Keratinocyte (primary cell): Measurements from ENCODE around the gene RHBDF1. TPM values are rescaled to one million over a fixed set of nuclear protein-coding genes. Genes with fewer than 3 reads are reported as not detected.

ENCODE experiments used
- DNase-seq: peaks from one replicate; pipeline ENCODE4 v3.0.0-alpha.2; 2011; ENCODE audit warnings: low read depth, missing footprints, low spot score
- FAIRE-seq: peaks from 2 replicates; lab custom pipeline; 2011; peaks lifted over from hg19 to GRCh38; lab: Jason Lieb, UNC
- H2AFZ ChIP-seq: 2 replicates; pipeline ENCODE4 v1.6.0; 2012; ENCODE audit warnings: low read length, control low read depth, inconsistent platforms; ENCODE audit not compliant: control insufficient read depth
- H3K27ac ChIP-seq: 2 replicates; pipeline ENCODE4 v1.5.1; 2011; ENCODE audit warnings: low read length; ENCODE audit not compliant: control insufficient read depth, insufficient read depth
- H3K27me3 ChIP-seq: 3 replicates; pipeline ENCODE4 v1.6.0; 2011; ENCODE audit warnings: low read length; ENCODE audit not compliant: control insufficient read depth, insufficient read depth; ENCODE audit errors: extremely low read depth
- H3K36me3 ChIP-seq, 2 experiments: 2 replicates in 1 of 2; 3 replicates in 1 of 2; pipeline ENCODE4 v1.5.1; 2011; ENCODE audit warnings: low read length in 2 of 2, mild to moderate bottlenecking in 1 of 2; ENCODE audit not compliant: control insufficient read depth in 2 of 2, insufficient read depth in 2 of 2; ENCODE audit errors: extremely low read depth in 1 of 2
- H3K4me1 ChIP-seq: 3 replicates; pipeline ENCODE4 v1.5.1; 2011; ENCODE audit warnings: low read length; ENCODE audit not compliant: control insufficient read depth, insufficient read depth; ENCODE audit errors: extremely low read depth
- H3K4me2 ChIP-seq: 3 replicates; pipeline ENCODE4 v1.6.0; 2011; ENCODE audit warnings: low read depth, low read length; ENCODE audit not compliant: control insufficient read depth, insufficient read depth; ENCODE audit errors: extremely low read depth
- H3K4me3 ChIP-seq, 3 experiments: fragments of 200-600 bp in 1 of 3; sonication (generic) in 1 of 3; 2 replicates in 2 of 3; 3 replicates in 1 of 3; pipeline ENCODE4 v1.5.1; 2011 to 2016; ENCODE audit warnings: low read length in 3 of 3, mild to moderate bottlenecking in 3 of 3, control low read depth in 2 of 3, inconsistent platforms in 1 of 3, low read depth in 1 of 3, mixed read lengths in 1 of 3, mixed run types in 1 of 3, moderate library complexity in 1 of 3; ENCODE audit not compliant: control insufficient read depth in 2 of 3, insufficient read depth in 2 of 3; ENCODE audit errors: extremely low read depth in 1 of 3
- H3K79me2 ChIP-seq: 2 replicates; pipeline ENCODE4 v1.6.0; 2012; ENCODE audit warnings: low read length; ENCODE audit not compliant: control insufficient read depth, insufficient read depth
- H3K9ac ChIP-seq: 3 replicates; pipeline ENCODE4 v1.6.0; 2011; ENCODE audit warnings: low read length; ENCODE audit not compliant: control insufficient read depth, insufficient read depth; ENCODE audit errors: extremely low read depth
- H3K9me1 ChIP-seq: 3 replicates; pipeline ENCODE4 v1.6.0; 2011; ENCODE audit warnings: low read length; ENCODE audit not compliant: control insufficient read depth, insufficient read depth; ENCODE audit errors: extremely low read depth
- H3K9me3 ChIP-seq: 2 replicates; pipeline ENCODE4 v1.5.1; 2012; ENCODE audit warnings: low read depth, low read length; ENCODE audit not compliant: control insufficient read depth
- H4K20me1 ChIP-seq: 3 replicates; pipeline ENCODE4 v1.6.0; 2011; ENCODE audit warnings: low read length; ENCODE audit not compliant: control insufficient read depth, insufficient read depth; ENCODE audit errors: extremely low read depth
- CTCF ChIP-seq, 3 experiments: IDR thresholded peaks in 1 of 3; conservative IDR thresholded peaks in 1 of 3; optimal IDR thresholded peaks in 1 of 3; 2 replicates in 2 of 3; 3 replicates in 1 of 3; pipeline versions ENCODE3 to v1.5.1; 2011; ENCODE audit warnings: low read length in 3 of 3, mild to moderate bottlenecking in 3 of 3, moderate library complexity in 2 of 3, control low read depth in 1 of 3, inconsistent platforms in 1 of 3; ENCODE audit not compliant: insufficient read depth in 2 of 3; ENCODE audit errors: extremely low read depth in 1 of 3
- EZH2 ChIP-seq: IDR thresholded peaks from one replicate; pipeline ENCODE4 v1.6.1; 2012; ENCODE audit warnings: inconsistent platforms, mild to moderate bottlenecking, low read length, moderate library complexity
- dilution Hi-C: fragments of 300-500 bp; cut with MboI; formaldehyde crosslinking; loops from one replicate; pipeline ENCODE4 v1.7.0; 2020; ENCODE audit warnings: low sequenced_read_pairs; ENCODE audit not compliant: extremely low pct_ligation_motif_present
- polyA plus RNA-seq, 5 experiments: library from polyadenylated mRNA; depleted of rRNA in 3 of 5; stranded (reverse) in 3 of 5; stranded (forward) in 1 of 5; unstranded in 1 of 5; fragments of >200 nt; gene quantifications; 1 replicate in 1 of 5; 2 replicates in 3 of 5; 3 replicates in 1 of 5; pipeline versions ENCODE4 v1.2.1 to v1.2.3, GENCODE V29; 2011 to 2012; ENCODE audit warnings: missing spikeins in 2 of 5, low read depth in 1 of 5, low replicate concordance in 1 of 5

The RHBDF1 gene
- polyA plus RNA-seq, 1 donor (not counting 4 experiments of a cell fraction or from before 2014, with no cell fraction given): 20.4 TPM

- no peak overlapping the region for H3K4me3 ChIP-seq
- no peaks in the 10 kb centered on the region for H3K27me3 ChIP-seq
- no peak overlapping the region for H3K27ac ChIP-seq
- dilution Hi-C loops: no loop called here
- H3K9me3 ChIP-seq: no peaks in the 10 kb centered on the region
- H3K9me1 ChIP-seq: no peaks in the 10 kb centered on the region
- TF ChIP-seq EZH2 (no peak), CTCF (optimal IDR thresholded peaks at IDR 0.05 in 1 of 3, IDR thresholded peaks at IDR 0.05 in 1 of 3, conservative IDR thresholded peaks at IDR 0.05 in 1 of 3; ENCODE audit: extremely low read depth in 1 of 3, insufficient read depth in 2 of 3, low read length in 3 of 3) (no peak)
- no peak overlapping the region for H2AFZ ChIP-seq
- H3K4me2 ChIP-seq: no peak overlapping the region
- H3K4me1 ChIP-seq: no peaks in the 10 kb centered on the region
- H4K20me1 ChIP-seq: peaks cover 9% of the 10 kb centered on the region
- H3K36me3 ChIP-seq: peaks cover 15 to 32% of the 10 kb centered on the region in 2 experiments
- no peaks in the 10 kb centered on the region for H3K79me2 ChIP-seq
- no peak overlapping the region for H3K9ac ChIP-seq
- DNase-seq (no peak), FAIRE-seq (no peak)
Measured at GRCh38 chr16:94918-95265, 22.5 kb upstream of the RHBDF1 start.

- TF ChIP-seq EZH2 (no peak), CTCF (optimal IDR thresholded peaks at IDR 0.05 in 1 of 3, IDR thresholded peaks at IDR 0.05 in 1 of 3, conservative IDR thresholded peaks at IDR 0.05 in 1 of 3; ENCODE audit: extremely low read depth in 1 of 3, insufficient read depth in 2 of 3, low read length in 3 of 3) (no peak)
- no peaks in the 10 kb centered on the region for H3K27me3 ChIP-seq
- H3K4me1 ChIP-seq: no peaks in the 10 kb centered on the region
- H3K27ac ChIP-seq: no peak overlapping the region
- dilution Hi-C loops: no loop called here
- no peak for FAIRE-seq
- DNase-seq: no peak
- peaks cover 9% of the 10 kb centered on the region for H4K20me1 ChIP-seq
- no peak overlapping the region for H3K4me3 ChIP-seq
- H3K9me1 ChIP-seq: no peaks in the 10 kb centered on the region
- H3K36me3 ChIP-seq: peaks cover 27 to 42% of the 10 kb centered on the region in 2 experiments
- no peak overlapping the region for H2AFZ ChIP-seq
- H3K79me2 ChIP-seq: no peaks in the 10 kb centered on the region
- no peak overlapping the region for H3K4me2 ChIP-seq
- H3K9me3 ChIP-seq: no peaks in the 10 kb centered on the region
- H3K9ac ChIP-seq: no peak overlapping the region
Measured at GRCh38 chr16:92431-93339, 20.3 kb upstream of the RHBDF1 start.
